ENCODE data around the gene ISLR2.

ISLR2 gene

GRCh38 chr15:74132681-74133651, 2.6 kb downstream of the ISLR2 start:
- Histone ChIP-seq H3K4me3 (ENCODE audit: low read depth, low read length) (no peak overlapping the region), H3K9me3 (ENCODE audit: control insufficient read depth, insufficient read depth, low read depth, low read length) (no peaks in the 10 kb centered on the region), H3K4me1 (ENCODE audit: control insufficient read depth, insufficient read depth, low read length) (peaks cover 16% of the 10 kb centered on the region), H3K27ac (ENCODE audit: extremely low read depth, low read depth, low read length) (no peak overlapping the region), H3K36me3 (ENCODE audit: control insufficient read depth in 2 of 2, insufficient read depth in 1 of 2, low read length in 2 of 2) (no peaks in the 10 kb centered on the region)
- CTCF ChIA-PET: interaction anchor here (1.3 kb wide), 1 partner anchor 189 kb away, joined by 3 read pairs; no protein-coding TSS in a partner anchor
- POLR2A ChIA-PET: no interaction called here
- TF ChIP-seq PBX3 (CRISPR knock-in tag; IDR thresholded peaks at IDR 0.05) (0 out of 2 replicates have a peak, but pooled peaks have one; percentile 31), SP7 (tag by site-specific recombination; IDR thresholded peaks at IDR 0.05) (no peak)

GRCh38 chr15:74133694-74134386, 3.5 kb downstream of the ISLR2 start:
- no peaks in the 10 kb centered on the region for H3K9me3 ChIP-seq (ENCODE audit: control insufficient read depth, insufficient read depth, low read depth, low read length)
- H3K4me3 ChIP-seq (ENCODE audit: low read depth, low read length): no peak overlapping the region
- no peak overlapping the region for H3K27ac ChIP-seq (ENCODE audit: extremely low read depth, low read depth, low read length)
- TF ChIP-seq BCL11B (tag by site-specific recombination; IDR thresholded peaks at IDR 0.05; ENCODE audit: low read depth): no peak
- TF ChIP-seq ZNF513 (tag by site-specific recombination; IDR thresholded peaks at IDR 0.05): 0 out of 2 replicates have a peak, but pooled peaks have one; percentile 19
- POLR2A ChIA-PET: no interaction called here
- CTCF ChIA-PET: interaction anchor here (0.9 to 1.1 kb wide), 2 partner anchors 11 to 109 kb away, joined by 4 read pairs; no protein-coding TSS in a partner anchor
- no peaks in the 10 kb centered on the region for H3K36me3 ChIP-seq (ENCODE audit: control insufficient read depth in 2 of 2, insufficient read depth in 1 of 2, low read length in 2 of 2)
- peaks cover 14% of the 10 kb centered on the region for H3K4me1 ChIP-seq (ENCODE audit: control insufficient read depth, insufficient read depth, low read length)

DNA sequence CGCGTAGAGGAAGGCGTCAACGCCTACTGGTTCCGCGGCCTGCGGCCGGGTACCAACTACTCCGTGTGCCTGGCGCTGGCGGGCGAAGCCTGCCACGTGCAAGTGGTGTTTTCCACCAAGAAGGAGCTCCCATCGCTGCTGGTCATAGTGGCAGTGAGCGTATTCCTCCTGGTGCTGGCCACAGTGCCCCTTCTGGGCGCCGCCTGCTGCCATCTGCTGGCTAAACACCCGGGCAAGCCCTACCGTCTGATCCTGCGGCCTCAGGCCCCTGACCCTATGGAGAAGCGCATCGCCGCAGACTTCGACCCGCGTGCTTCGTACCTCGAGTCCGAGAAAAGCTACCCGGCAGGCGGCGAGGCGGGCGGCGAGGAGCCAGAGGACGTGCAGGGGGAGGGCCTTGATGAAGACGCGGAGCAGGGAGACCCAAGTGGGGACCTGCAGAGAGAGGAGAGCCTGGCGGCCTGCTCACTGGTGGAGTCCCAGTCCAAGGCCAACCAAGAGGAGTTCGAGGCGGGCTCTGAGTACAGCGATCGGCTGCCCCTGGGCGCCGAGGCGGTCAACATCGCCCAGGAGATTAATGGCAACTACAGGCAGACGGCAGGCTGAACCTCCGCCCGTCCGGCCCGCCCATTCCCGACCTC, 4.1 kb downstream of the ISLR2 start:
- H3K4me3 ChIP-seq (ENCODE audit: low read depth, low read length): no peak overlapping the region

More for the DNA sequence above, 4.1 kb downstream of the ISLR2 start:
- Histone ChIP-seq H3K9me3 (ENCODE audit: control insufficient read depth, insufficient read depth, low read depth, low read length) (no peaks in the 10 kb centered on the region), H3K4me1 (ENCODE audit: control insufficient read depth, insufficient read depth, low read length) (peaks cover 14% of the 10 kb centered on the region), H3K36me3 (ENCODE audit: control insufficient read depth in 2 of 2, insufficient read depth in 1 of 2, low read length in 2 of 2) (no peaks in the 10 kb centered on the region), H3K27ac (ENCODE audit: extremely low read depth, low read depth, low read length) (no peak overlapping the region)
- ChIA-PET POLR2A (interaction anchor here (0.6 kb wide), 1 partner anchor 155 kb away, joined by 3 read pairs; no protein-coding TSS in a partner anchor), CTCF (interaction anchor here (0.7 to 1.1 kb wide), 3 partner anchors 12 to 108 kb away, joined by 3 to 4 read pairs (median 4); no protein-coding TSS in a partner anchor)
- 0 out of 2 replicates have a peak, but pooled peaks have one; percentile 33 for TF ChIP-seq CTCF (tag by site-specific recombination; IDR thresholded peaks at IDR 0.05)
- TF ChIP-seq, protein P1, sequence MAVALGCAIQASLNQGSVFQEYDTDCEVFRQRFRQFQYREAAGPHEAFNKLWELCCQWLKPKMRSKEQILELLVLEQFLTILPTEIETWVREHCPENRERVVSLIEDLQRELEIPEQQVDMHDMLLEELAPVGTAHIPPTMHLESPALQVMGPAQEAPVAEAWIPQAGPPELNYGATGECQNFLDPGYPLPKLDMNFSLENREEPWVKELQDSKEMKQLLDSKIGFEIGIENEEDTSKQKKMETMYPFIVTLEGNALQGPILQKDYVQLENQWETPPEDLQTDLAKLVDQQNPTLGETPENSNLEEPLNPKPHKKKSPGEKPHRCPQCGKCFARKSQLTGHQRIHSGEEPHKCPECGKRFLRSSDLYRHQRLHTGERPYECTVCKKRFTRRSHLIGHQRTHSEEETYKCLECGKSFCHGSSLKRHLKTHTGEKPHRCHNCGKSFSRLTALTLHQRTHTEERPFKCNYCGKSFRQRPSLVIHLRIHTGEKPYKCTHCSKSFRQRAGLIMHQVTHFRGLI (tag by site-specific recombination; IDR thresholded peaks at IDR 0.05): 0 out of 2 replicates have a peak, but pooled peaks have one; percentile 34
- TF ChIP-seq, protein P2, sequence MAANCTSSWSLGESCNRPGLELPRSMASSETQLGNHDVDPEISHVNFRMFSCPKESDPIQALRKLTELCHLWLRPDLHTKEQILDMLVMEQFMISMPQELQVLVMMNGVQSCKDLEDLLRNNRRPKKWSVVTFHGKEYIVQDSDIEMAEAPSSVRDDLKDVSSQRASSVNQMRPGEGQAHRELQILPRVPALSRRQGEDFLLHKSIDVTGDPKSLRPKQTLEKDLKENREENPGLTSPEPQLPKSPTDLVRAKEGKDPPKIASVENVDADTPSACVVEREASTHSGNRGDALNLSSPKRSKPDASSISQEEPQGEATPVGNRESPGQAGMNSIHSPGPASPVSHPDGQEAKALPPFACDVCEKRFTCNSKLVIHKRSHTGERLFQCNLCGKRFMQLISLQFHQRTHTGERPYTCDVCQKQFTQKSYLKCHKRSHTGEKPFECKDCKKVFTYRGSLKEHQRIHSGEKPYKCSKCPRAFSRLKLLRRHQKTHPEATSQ (tag by site-specific recombination; IDR thresholded peaks at IDR 0.05): no peak

Measured in HEK293 (cell line).